Aorta (tissue), 5 donors: ENCODE data around the gene TSHZ2. TPM values are rescaled to one million over a fixed set of nuclear protein-coding genes. Genes with fewer than 3 reads are reported as not detected.

Experiments
- ATAC-seq: fragments of 200-7000 bp; cut with Tn5 transposase; one replicate; pipeline ENCODE4 v1.9.1; 2022; ENCODE audit warnings: moderate library complexity; ENCODE audit not compliant: low FRiP score
- DNase-seq, 2 donors: peaks; one replicate each; pipeline ENCODE4 v3.0.0-alpha.2; 2020
- H3K27ac ChIP-seq, 2 donors: one replicate each; pipeline ENCODE4 v1.5.1; 2013; ENCODE audit warnings: low read length in 2 of 2, mild to moderate bottlenecking in 2 of 2, moderate library complexity in 2 of 2, control low read depth in 1 of 2, inconsistent platforms in 1 of 2, low read depth in 1 of 2
- H3K27me3 ChIP-seq, 2 donors: one replicate each; pipeline ENCODE4 v1.6.1; 2013; ENCODE audit warnings: control low read depth in 1 of 2, low read length in 1 of 2, mild to moderate bottlenecking in 1 of 2, moderate library complexity in 1 of 2; ENCODE audit not compliant: insufficient read depth in 2 of 2, control insufficient read depth in 1 of 2
- H3K36me3 ChIP-seq, 2 donors: one replicate each; pipeline ENCODE4 v1.6.1; 2013; ENCODE audit warnings: control low read depth in 1 of 2, low read length in 1 of 2, mild to moderate bottlenecking in 1 of 2; ENCODE audit not compliant: insufficient read depth in 2 of 2, control insufficient read depth in 1 of 2
- H3K4me1 ChIP-seq, 2 donors: one replicate each; pipeline ENCODE4 v1.6.1; 2013; ENCODE audit warnings: low read length in 2 of 2, control low read depth in 1 of 2, mild to moderate bottlenecking in 1 of 2, moderate library complexity in 1 of 2; ENCODE audit not compliant: insufficient read depth in 2 of 2, control insufficient read depth in 1 of 2
- H3K4me3 ChIP-seq, 2 donors: one replicate each; pipeline ENCODE4 v1.5.1; 2013; ENCODE audit warnings: low read length in 2 of 2, control low read depth in 1 of 2, mild to moderate bottlenecking in 1 of 2
- H3K9me3 ChIP-seq: one replicate; pipeline ENCODE4 v1.6.1; 2013; ENCODE audit warnings: mild to moderate bottlenecking, low read length; ENCODE audit not compliant: control insufficient read depth
- WGBS, 2 donors: extraction: QIAGEN DNeasy Blood & Tissue Kit; methylation state at CpG; one replicate each; pipeline ENCODE4 v1.1.7; 2013; 5-methylcytosine and 5-hydroxymethylcytosine counted together
- intact Hi-C, 2 donors: fragments of 100-400 bp; cut with DNase I; formaldehyde crosslinking; loops; one replicate each; pipeline versions ENCODE4 v1.14.2 to v1.15.0; 2022
- polyA plus RNA-seq, 2 donors: library from polyadenylated mRNA; stranded (reverse); fragments of 200-250 nt; gene quantifications; one replicate each; pipeline ENCODE4 v1.2.3, GENCODE V29; 2013
- total RNA-seq, 2 donors: library from RNA; stranded (reverse); fragmentation: NEBNext Ultra II Directional; extraction: Animal tissue kit (Norgen Biotek cat#: 25700); gene quantifications; one replicate each; pipeline ENCODE4 v1.2.1, GENCODE V29; 2021
- donor health status: healthy with polysubstance abuse.
- donor health status: Bipolar disorder and iron deficiency.
- donor health status: DM: no; HTN: no; CAD: no.
- donor health status: DM: no; HTN: no; CAD: no.
- donor health status: DM: yes; HTN: yes; CAD: no.

Gene TSHZ2
- total and polyA plus RNA-seq, 4 donors, result 0.08 to 95.4 (median 13.3) TPM

DNA sequence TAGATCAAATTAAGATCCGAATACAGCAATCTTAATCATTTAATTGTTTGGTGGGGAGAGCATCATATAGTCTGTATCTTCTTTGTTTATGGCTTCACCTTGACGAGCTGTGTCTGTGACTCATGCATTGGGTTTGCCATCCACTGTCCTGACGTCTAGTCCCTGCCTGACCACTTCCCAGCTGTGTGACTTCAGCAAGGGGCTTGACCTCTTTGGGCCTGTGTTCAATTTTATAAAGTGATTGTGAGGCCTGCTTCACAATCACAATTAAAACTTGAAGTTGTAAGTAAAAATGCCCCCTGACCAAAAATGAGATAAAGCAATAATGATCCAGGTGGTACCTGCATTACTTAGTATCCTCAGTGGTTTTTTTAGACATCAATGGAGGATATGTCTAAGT lies 412.2 kb downstream of the TSHZ2 start:
- no peaks in the 10 kb centered on the region for H3K27me3 ChIP-seq
- intact Hi-C loops, result no loop called here
- H3K9me3 ChIP-seq, result no peaks in the 10 kb centered on the region
- H3K4me3 ChIP-seq, result no peak overlapping the region
- ATAC-seq (no peak), DNase-seq (no peak)
- WGBS, 2 donors, result 90 to 95% methylated on average over 3 of the region's 3 CpGs
- H3K36me3 ChIP-seq, result no peaks in the 10 kb centered on the region
- H3K27ac ChIP-seq, result no peak overlapping the region
- no peaks in the 10 kb centered on the region for H3K4me1 ChIP-seq

- H3K4me3 ChIP-seq, result no peak overlapping the region
- H3K27me3 ChIP-seq, result peaks cover 0 to 3% of the 10 kb centered on the region in 2 donors
- H3K4me1 ChIP-seq, result no peaks in the 10 kb centered on the region
- DNase-seq (no peak), ATAC-seq (no peak)
- H3K36me3 ChIP-seq, result no peaks in the 10 kb centered on the region
- intact Hi-C loops, result no loop called here
- WGBS, 2 donors, result 56 to 68% methylated on average over 14 of the region's 14 CpGs
- no peaks in the 10 kb centered on the region for H3K9me3 ChIP-seq
- H3K27ac ChIP-seq, result no peak overlapping the region
Measured at GRCh38 chr20:53385941-53386767, 414.0 kb downstream of the TSHZ2 start.

- Histone ChIP-seq H3K9me3 (no peaks in the 10 kb centered on the region), H3K36me3 (no peaks in the 10 kb centered on the region), H3K4me3 (no peak overlapping the region), H3K27me3 (peaks cover 0 to 3% of the 10 kb centered on the region in 2 donors), H3K4me1 (no peaks in the 10 kb centered on the region), H3K27ac (no peak overlapping the region)
- intact Hi-C loops, result no loop called here
- DNase-seq (no peak), ATAC-seq (no peak)
- WGBS, 2 donors, result 90 to 92% methylated on average over 8 of the region's 8 CpGs
Measured at GRCh38 chr20:53387983-53388675, 416.0 kb downstream of the TSHZ2 start.

DNA sequence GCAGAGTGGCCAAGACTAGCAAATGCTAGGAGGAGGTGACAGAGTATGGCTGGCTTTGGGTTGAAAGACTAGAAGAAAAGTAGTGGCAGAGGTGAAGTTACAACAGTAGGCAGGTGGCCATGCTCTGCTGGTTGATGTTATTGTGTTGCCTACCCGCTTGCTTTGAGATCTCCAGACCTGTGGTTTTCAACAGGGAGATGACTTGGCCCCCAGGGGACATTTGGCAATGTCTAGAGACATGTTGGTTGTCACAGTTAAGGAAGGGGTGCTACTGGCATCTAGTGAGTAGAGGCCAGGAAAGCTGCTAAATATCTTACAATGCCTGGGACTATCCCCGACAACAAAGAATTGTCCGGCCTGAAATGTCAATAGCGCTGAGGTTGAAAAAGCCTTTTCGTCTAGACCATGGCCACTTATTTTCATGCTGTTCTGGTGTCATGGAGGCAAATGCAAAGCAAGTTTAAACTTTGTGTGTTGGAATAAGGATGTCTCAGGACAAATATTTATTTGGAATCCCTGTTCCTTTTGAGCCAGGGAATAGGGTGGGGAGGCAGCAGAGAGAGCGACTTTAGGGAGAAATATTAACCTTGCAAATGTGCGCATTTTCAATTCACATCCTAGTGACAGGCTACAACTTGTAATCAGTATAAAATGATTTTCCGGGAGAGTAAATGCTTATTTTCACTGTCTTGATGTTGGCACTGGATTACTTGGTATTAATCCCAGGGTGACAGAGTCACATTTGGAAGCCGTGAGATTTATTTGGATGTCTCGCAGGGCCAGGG lies 417.6 kb downstream of the TSHZ2 start:
- no peaks in the 10 kb centered on the region for H3K4me1 ChIP-seq
- DNase-seq (no peak), ATAC-seq (no peak)
- intact Hi-C loops, result no loop called here
- H3K27me3 ChIP-seq, result peaks cover 0 to 3% of the 10 kb centered on the region in 2 donors
- H3K36me3 ChIP-seq, result no peaks in the 10 kb centered on the region
- no peaks in the 10 kb centered on the region for H3K9me3 ChIP-seq
- no peak overlapping the region for H3K4me3 ChIP-seq
- 68 to 71% methylated on average over 10 of the region's 10 CpGs for WGBS, 2 donors
- no peak overlapping the region for H3K27ac ChIP-seq

GRCh38 chr20:53390770-53391169 lies 418.6 kb downstream of the TSHZ2 start:
- ATAC-seq (no peak), DNase-seq (no peak)
- Histone ChIP-seq H3K4me1 (no peaks in the 10 kb centered on the region), H3K36me3 (no peaks in the 10 kb centered on the region), H3K4me3 (no peak overlapping the region), H3K9me3 (no peaks in the 10 kb centered on the region), H3K27ac (no peak overlapping the region), H3K27me3 (peaks cover 0 to 3% of the 10 kb centered on the region in 2 donors)
- WGBS, 2 donors, result 92 to 95% methylated on average over 2 of the region's 2 CpGs
- intact Hi-C loops, result no loop called here

- Histone ChIP-seq H3K27me3 (peaks cover 0 to 3% of the 10 kb centered on the region in 2 donors), H3K9me3 (no peaks in the 10 kb centered on the region), H3K4me3 (no peak overlapping the region), H3K36me3 (no peaks in the 10 kb centered on the region), H3K4me1 (no peaks in the 10 kb centered on the region), H3K27ac (no peak overlapping the region)
- ATAC-seq (no peak), DNase-seq (no peak)
- intact Hi-C loops, result no loop called here
Measured at GRCh38 chr20:53394433-53394832, 422.3 kb downstream of the TSHZ2 start.

GRCh38 chr20:53395188-53395923 lies 423.2 kb downstream of the TSHZ2 start:
- intact Hi-C loops, result no loop called here
- no peaks in the 10 kb centered on the region for H3K4me1 ChIP-seq
- ATAC-seq (no peak), DNase-seq (no peak)
- no peak overlapping the region for H3K27ac ChIP-seq
- H3K36me3 ChIP-seq, result no peaks in the 10 kb centered on the region
- H3K9me3 ChIP-seq, result peaks cover 2% of the 10 kb centered on the region
- no peak overlapping the region for H3K4me3 ChIP-seq
- H3K27me3 ChIP-seq, result no peaks in the 10 kb centered on the region
- 38 to 43% methylated on average over 5 of the region's 5 CpGs for WGBS, 2 donors

DNA sequence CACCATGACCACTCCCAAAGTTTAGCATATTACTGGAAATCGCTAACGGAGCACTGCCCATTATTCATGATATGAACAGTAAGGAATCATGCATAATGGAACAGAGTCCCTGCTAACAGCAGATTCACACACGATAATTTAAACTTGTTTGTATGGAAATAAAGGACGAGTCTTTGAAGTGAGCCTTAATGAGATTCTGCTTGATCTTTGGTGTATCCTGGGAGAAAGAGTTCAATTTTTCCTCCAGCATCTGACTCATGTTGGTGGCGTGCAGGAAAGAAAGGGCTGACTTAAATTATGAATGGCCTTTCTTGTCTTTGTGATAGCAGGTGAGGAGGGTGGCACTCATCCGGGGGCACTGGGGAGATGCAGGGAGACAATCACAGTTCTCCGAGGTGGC lies 426.9 kb downstream of the TSHZ2 start:
- WGBS, 2 donors, result 72 to 81% methylated on average over 7 of the region's 7 CpGs
- DNase-seq (no peak), ATAC-seq (no peak)
- no peaks in the 10 kb centered on the region for H3K4me1 ChIP-seq
- H3K4me3 ChIP-seq, result no peak overlapping the region
- no peaks in the 10 kb centered on the region for H3K36me3 ChIP-seq
- intact Hi-C loops, result no loop called here
- H3K27me3 ChIP-seq, result no peaks in the 10 kb centered on the region
- no peak overlapping the region for H3K27ac ChIP-seq
- H3K9me3 ChIP-seq, result peaks cover 4% of the 10 kb centered on the region
